OCI-LY3 (cell line): Measurements from ENCODE around the gene DEPP1.

Source experiments
- H2AFZ ChIP-seq: fragments of 200-600, 300-600 bp; shearing (Covaris generic); 2 replicates; pipeline ENCODE4 v1.6.0; 2014; ENCODE audit warnings: antibody characterized with exemption, low read depth, low read length
- H3K27ac ChIP-seq: fragments of 200-600, 300-600 bp; sonication (generic); 2 replicates; pipeline ENCODE4 v1.5.1; 2014; ENCODE audit warnings: mild to moderate bottlenecking, low read length, moderate library complexity, mixed read lengths
- H3K27me3 ChIP-seq: fragments of 200-600, 300-600 bp; sonication (generic); 2 replicates; pipeline ENCODE4 v1.6.1; 2014; ENCODE audit warnings: low read depth, low read length, mixed read lengths
- H3K36me3 ChIP-seq: fragments of 200-600, 300-600 bp; sonication (generic); replicated peaks from 2 replicates; pipeline ENCODE3; 2014; ENCODE audit warnings: low read depth, low read length, mixed read lengths
- H3K4me1 ChIP-seq: fragments of 300-600, 200-600 bp; sonication (generic); 2 replicates; pipeline ENCODE4 v1.6.1; 2014; ENCODE audit warnings: low read length, mixed read lengths
- H3K4me2 ChIP-seq: fragments of 200-600, 300-600 bp; sonication (generic); 2 replicates; pipeline ENCODE4 v1.6.1; 2014; ENCODE audit warnings: low read length, mixed read lengths
- H3K4me3 ChIP-seq: fragments of 300-600, 200-600 bp; sonication (generic); 2 replicates; pipeline ENCODE4 v1.5.1; 2014; ENCODE audit warnings: antibody characterized with exemption, mild to moderate bottlenecking, low read length, moderate library complexity
- H3K79me2 ChIP-seq: fragments of 300-600, 200-600 bp; shearing (Covaris generic); 2 replicates; pipeline ENCODE4 v1.6.1; 2014; ENCODE audit warnings: mild to moderate bottlenecking, low read length, mixed read lengths
- H3K9ac ChIP-seq: fragments of 300-600, 200-600 bp; shearing (Covaris generic); 2 replicates; pipeline ENCODE4 v1.6.0; 2014; ENCODE audit warnings: mild to moderate bottlenecking, low read length, moderate library complexity
- H3K9me3 ChIP-seq: fragments of 200-600, 300-600 bp; shearing (Covaris generic); 2 replicates; pipeline ENCODE4 v1.6.1; 2014; ENCODE audit warnings: low read length, mixed read lengths; ENCODE audit not compliant: insufficient read depth
- H4K20me1 ChIP-seq: fragments of 200-600, 300-600 bp; sonication (generic); 2 replicates; pipeline ENCODE4 v1.6.1; 2016; ENCODE audit warnings: low read length, mixed read lengths; ENCODE audit not compliant: insufficient read depth
- CTCF ChIP-seq: fragments of 200-600, 300-600 bp; sonication (generic); IDR thresholded peaks from 2 replicates; pipeline ENCODE4 v1.5.1; 2014; ENCODE audit warnings: antibody characterized with exemption, low read length, low read depth
- EZH2phosphoT487 ChIP-seq: fragments of 200-600 bp; shearing (Covaris generic); IDR thresholded peaks from 2 replicates; pipeline ENCODE4 v1.6.1; 2018; ENCODE audit warnings: antibody characterized with exemption, mixed run types, low read depth

Gene DEPP1

GRCh38 chr10:44962870-44963738, 15.5 kb downstream of the DEPP1 start:
- Histone ChIP-seq H3K4me3 (peak overlapping the region; percentile 53), H3K9ac (peak overlapping the region; percentile 51), H3K27ac (peak overlapping the region; percentile 54), H2AFZ (peak overlapping the region; percentile 62), H3K4me2 (peak overlapping the region; percentile 80), H3K79me2 (peaks cover 8% of the 10 kb centered on the region), H3K27me3 (no peaks in the 10 kb centered on the region), H3K9me3 (no peaks in the 10 kb centered on the region), H4K20me1 (no peaks in the 10 kb centered on the region), H3K36me3 (no peaks in the 10 kb centered on the region), H3K4me1 (peaks cover 78% of the 10 kb centered on the region)
- TF ChIP-seq CTCF (no peak), EZH2phosphoT487 (no peak)

GRCh38 chr10:44961931-44962750, 16.5 kb downstream of the DEPP1 start:
- H3K79me2 ChIP-seq = peaks cover 8% of the 10 kb centered on the region
- H3K36me3 ChIP-seq = no peaks in the 10 kb centered on the region
- H3K4me2 ChIP-seq = no peak overlapping the region
- TF ChIP-seq EZH2phosphoT487 = no peak
- no peak for TF ChIP-seq CTCF
- no peaks in the 10 kb centered on the region for H4K20me1 ChIP-seq
- no peak overlapping the region for H2AFZ ChIP-seq
- no peak overlapping the region for H3K9ac ChIP-seq
- H3K9me3 ChIP-seq = no peaks in the 10 kb centered on the region
- no peak overlapping the region for H3K4me3 ChIP-seq
- no peak overlapping the region for H3K27ac ChIP-seq
- peaks cover 71% of the 10 kb centered on the region for H3K4me1 ChIP-seq
- no peaks in the 10 kb centered on the region for H3K27me3 ChIP-seq

- Histone ChIP-seq H3K9ac (no peak overlapping the region), H3K36me3 (peaks cover 5% of the 10 kb centered on the region), H4K20me1 (no peaks in the 10 kb centered on the region), H2AFZ (no peak overlapping the region), H3K4me2 (no peak overlapping the region; the same call in 1 of the 2 replicates), H3K9me3 (no peaks in the 10 kb centered on the region), H3K27me3 (no peaks in the 10 kb centered on the region), H3K4me1 (peaks cover 61% of the 10 kb centered on the region), H3K79me2 (peaks cover 8% of the 10 kb centered on the region), H3K27ac (no peak overlapping the region), H3K4me3 (no peak overlapping the region)
- TF ChIP-seq EZH2phosphoT487 = no peak
Observed at GRCh38 chr10:44961230-44961571, 17.4 kb downstream of the DEPP1 start.

- Histone ChIP-seq H3K27me3 (no peaks in the 10 kb centered on the region), H3K4me2 (peak overlapping the region; percentile 86; the same call in 1 of the 2 replicates), H3K9ac (no peak overlapping the region), H3K79me2 (peaks cover 8% of the 10 kb centered on the region), H3K9me3 (no peaks in the 10 kb centered on the region), H4K20me1 (no peaks in the 10 kb centered on the region), H3K4me1 (peaks cover 56% of the 10 kb centered on the region), H2AFZ (no peak overlapping the region), H3K27ac (no peak overlapping the region), H3K36me3 (peaks cover 5% of the 10 kb centered on the region), H3K4me3 (no peak overlapping the region)
- TF ChIP-seq CTCF = no peak
- no peak for TF ChIP-seq EZH2phosphoT487
Observed at GRCh38 chr10:44960482-44961229, 18.0 kb downstream of the DEPP1 start.
